ENCODE measurements around the gene CST7. TPM values are rescaled to one million over a fixed set of nuclear protein-coding genes. Genes with fewer than 3 reads are reported as not detected.

Gene CST7
- polyA plus RNA-seq, 4 donors, result 0.89 to 4.9 (median 2.8) TPM

DNA sequence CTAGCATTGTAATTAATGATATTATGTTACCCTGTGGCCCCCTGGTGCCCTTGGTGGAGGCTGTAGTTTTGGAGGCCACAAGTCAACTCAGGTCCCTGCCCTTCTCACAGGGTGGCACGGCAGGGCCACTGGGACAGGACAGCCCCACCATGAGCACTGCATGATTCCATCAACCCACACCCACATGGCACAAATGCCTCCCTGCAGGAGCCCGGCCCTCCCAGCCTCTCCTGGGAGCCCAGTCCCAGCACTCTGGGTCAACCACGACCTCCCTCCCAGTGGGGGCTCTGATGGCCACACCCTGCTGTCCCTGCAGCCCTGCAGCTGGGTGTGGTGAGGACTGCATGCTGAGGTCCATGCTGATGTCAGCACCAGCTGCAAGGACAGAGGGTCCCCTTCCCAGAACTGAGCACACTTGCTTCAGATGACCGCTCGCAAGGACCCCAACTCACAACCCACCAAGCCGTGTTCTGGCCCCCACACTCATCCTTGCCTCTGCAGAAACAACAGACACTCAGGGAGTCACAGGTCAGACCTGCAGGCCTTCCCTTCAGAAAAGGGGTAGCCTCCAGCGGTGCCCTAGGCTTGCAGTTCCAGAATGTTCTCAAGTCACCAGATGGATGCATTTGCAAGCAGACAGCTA is 15.7 kb upstream of the CST7 start:
- no peak overlapping the region for H3K4me3 ChIP-seq (ENCODE audit: low read depth in 1 of 3, low read length in 3 of 3)
- no peaks in the 10 kb centered on the region for H3K27me3 ChIP-seq (ENCODE audit: control insufficient read depth in 3 of 3, insufficient read depth in 3 of 3, low read length in 3 of 3)
- no peaks in the 10 kb centered on the region for H3K36me3 ChIP-seq (ENCODE audit: control insufficient read depth in 3 of 3, insufficient read depth in 2 of 3, low read depth in 1 of 3, low read length in 3 of 3)
- peaks cover 0 to 18% (median 5%) of the 10 kb centered on the region in 3 donors for H3K4me1 ChIP-seq (ENCODE audit: control insufficient read depth in 3 of 3, insufficient read depth in 2 of 3, low read depth in 1 of 3, low read length in 2 of 3)
- H3K27ac ChIP-seq (ENCODE audit: low read depth in 1 of 3, low read length in 2 of 3), result no peak overlapping the region
- FAIRE-seq (no peak), DNase-seq (no peak)
- WGBS, 3 donors, result 83 to 86% (median 84%) methylated on average over 7 of the region's 7 CpGs
- peaks cover 0 to 13% of the 10 kb centered on the region in 2 donors for H3K9me3 ChIP-seq (ENCODE audit: control insufficient read depth in 2 of 2, insufficient read depth in 1 of 2, low read depth in 1 of 2, low read length in 1 of 2)

- Histone ChIP-seq H3K36me3 (ENCODE audit: control insufficient read depth in 3 of 3, insufficient read depth in 2 of 3, low read depth in 1 of 3, low read length in 3 of 3) (no peaks in the 10 kb centered on the region), H3K27me3 (ENCODE audit: control insufficient read depth in 3 of 3, insufficient read depth in 3 of 3, low read length in 3 of 3) (no peaks in the 10 kb centered on the region), H3K4me3 (ENCODE audit: low read depth in 1 of 3, low read length in 3 of 3) (no peak overlapping the region), H3K27ac (ENCODE audit: low read depth in 1 of 3, low read length in 2 of 3) (peak overlapping the region in 1 of 3 donors; percentile 18), H3K4me1 (ENCODE audit: control insufficient read depth in 3 of 3, insufficient read depth in 2 of 3, low read depth in 1 of 3, low read length in 2 of 3) (peaks cover 0 to 18% (median 5%) of the 10 kb centered on the region in 3 donors), H3K9me3 (ENCODE audit: control insufficient read depth in 2 of 2, insufficient read depth in 1 of 2, low read depth in 1 of 2, low read length in 1 of 2) (peaks cover 0 to 13% of the 10 kb centered on the region in 2 donors)
- DNase-seq (peak; percentile 77 to 78), FAIRE-seq (no peak)
- 22 to 61% (median 38%) methylated on average over 9 of the region's 9 CpGs for WGBS, 3 donors
These were observed 14.9 kb upstream of the CST7 start for GRCh38 chr20:24934101-24934661.

DNA sequence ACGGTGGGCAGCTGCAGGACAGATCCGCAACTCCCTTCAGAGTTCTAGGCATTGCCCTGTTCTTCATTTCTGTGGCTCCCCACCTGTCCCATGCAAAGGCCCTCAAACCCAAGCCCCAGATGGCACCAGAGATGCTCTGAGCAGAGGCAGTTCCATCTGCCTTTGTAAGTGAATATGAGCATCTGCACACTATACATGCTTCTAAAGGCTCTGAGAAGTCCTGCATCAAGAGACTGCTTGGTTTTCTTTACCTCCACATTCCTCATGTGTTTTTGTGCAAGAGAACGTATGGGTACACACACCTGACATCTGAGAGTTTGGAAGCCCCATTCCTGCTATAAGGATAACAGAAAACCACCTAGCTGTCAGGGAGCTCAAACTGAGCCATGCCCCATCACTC is 14.4 kb upstream of the CST7 start:
- 71 to 75% (median 73%) methylated on average over 3 of the region's 3 CpGs for WGBS, 3 donors
- Histone ChIP-seq H3K27me3 (ENCODE audit: control insufficient read depth in 3 of 3, insufficient read depth in 3 of 3, low read length in 3 of 3) (no peaks in the 10 kb centered on the region), H3K36me3 (ENCODE audit: control insufficient read depth in 3 of 3, insufficient read depth in 2 of 3, low read depth in 1 of 3, low read length in 3 of 3) (no peaks in the 10 kb centered on the region), H3K4me3 (ENCODE audit: low read depth in 1 of 3, low read length in 3 of 3) (no peak overlapping the region), H3K9me3 (ENCODE audit: control insufficient read depth in 2 of 2, insufficient read depth in 1 of 2, low read depth in 1 of 2, low read length in 1 of 2) (peaks cover 0 to 13% of the 10 kb centered on the region in 2 donors), H3K4me1 (ENCODE audit: control insufficient read depth in 3 of 3, insufficient read depth in 2 of 3, low read depth in 1 of 3, low read length in 2 of 3) (peaks cover 0 to 17% (median 5%) of the 10 kb centered on the region in 3 donors), H3K27ac (ENCODE audit: low read depth in 1 of 3, low read length in 2 of 3) (peak overlapping the region in 1 of 3 donors; percentile 18)
- DNase-seq (no peak), FAIRE-seq (no peak)

- 83 to 89% (median 85%) methylated on average over 3 of the region's 3 CpGs for WGBS, 3 donors
- no peak for FAIRE-seq
These were observed 13.9 kb upstream of the CST7 start for GRCh38 chr20:24935140-24935539.

GRCh38 chr20:24935766-24936525 is 13.1 kb upstream of the CST7 start:
- no peak overlapping the region for H3K27ac ChIP-seq (ENCODE audit: low read depth in 1 of 3, low read length in 2 of 3)
- 85 to 90% (median 88%) methylated on average over 4 of the region's 4 CpGs for WGBS, 3 donors
- no peak for FAIRE-seq
- DNase-seq, result no peak
- H3K4me3 ChIP-seq (ENCODE audit: low read depth in 1 of 3, low read length in 3 of 3), result no peak overlapping the region
- H3K36me3 ChIP-seq (ENCODE audit: control insufficient read depth in 3 of 3, insufficient read depth in 2 of 3, low read depth in 1 of 3, low read length in 3 of 3), result no peaks in the 10 kb centered on the region
- peaks cover 0 to 11% (median 5%) of the 10 kb centered on the region in 3 donors for H3K4me1 ChIP-seq (ENCODE audit: control insufficient read depth in 3 of 3, insufficient read depth in 2 of 3, low read depth in 1 of 3, low read length in 2 of 3)
- H3K27me3 ChIP-seq (ENCODE audit: control insufficient read depth in 3 of 3, insufficient read depth in 3 of 3, low read length in 3 of 3), result no peaks in the 10 kb centered on the region
- H3K9me3 ChIP-seq (ENCODE audit: control insufficient read depth in 2 of 2, insufficient read depth in 1 of 2, low read depth in 1 of 2, low read length in 1 of 2), result peaks cover 0 to 21% of the 10 kb centered on the region in 2 donors

More at GRCh38 chr20:24935140-24935539, 13.9 kb upstream of the CST7 start:
- Histone ChIP-seq H3K9me3 (ENCODE audit: control insufficient read depth in 2 of 2, insufficient read depth in 1 of 2, low read depth in 1 of 2, low read length in 1 of 2) (peaks cover 0 to 16% of the 10 kb centered on the region in 2 donors), H3K36me3 (ENCODE audit: control insufficient read depth in 3 of 3, insufficient read depth in 2 of 3, low read depth in 1 of 3, low read length in 3 of 3) (no peaks in the 10 kb centered on the region), H3K4me1 (ENCODE audit: control insufficient read depth in 3 of 3, insufficient read depth in 2 of 3, low read depth in 1 of 3, low read length in 2 of 3) (peaks cover 0 to 12% (median 5%) of the 10 kb centered on the region in 3 donors), H3K27me3 (ENCODE audit: control insufficient read depth in 3 of 3, insufficient read depth in 3 of 3, low read length in 3 of 3) (no peaks in the 10 kb centered on the region), H3K4me3 (ENCODE audit: low read depth in 1 of 3, low read length in 3 of 3) (no peak overlapping the region), H3K27ac (ENCODE audit: low read depth in 1 of 3, low read length in 2 of 3) (no peak overlapping the region)
- no peak for DNase-seq

DNA sequence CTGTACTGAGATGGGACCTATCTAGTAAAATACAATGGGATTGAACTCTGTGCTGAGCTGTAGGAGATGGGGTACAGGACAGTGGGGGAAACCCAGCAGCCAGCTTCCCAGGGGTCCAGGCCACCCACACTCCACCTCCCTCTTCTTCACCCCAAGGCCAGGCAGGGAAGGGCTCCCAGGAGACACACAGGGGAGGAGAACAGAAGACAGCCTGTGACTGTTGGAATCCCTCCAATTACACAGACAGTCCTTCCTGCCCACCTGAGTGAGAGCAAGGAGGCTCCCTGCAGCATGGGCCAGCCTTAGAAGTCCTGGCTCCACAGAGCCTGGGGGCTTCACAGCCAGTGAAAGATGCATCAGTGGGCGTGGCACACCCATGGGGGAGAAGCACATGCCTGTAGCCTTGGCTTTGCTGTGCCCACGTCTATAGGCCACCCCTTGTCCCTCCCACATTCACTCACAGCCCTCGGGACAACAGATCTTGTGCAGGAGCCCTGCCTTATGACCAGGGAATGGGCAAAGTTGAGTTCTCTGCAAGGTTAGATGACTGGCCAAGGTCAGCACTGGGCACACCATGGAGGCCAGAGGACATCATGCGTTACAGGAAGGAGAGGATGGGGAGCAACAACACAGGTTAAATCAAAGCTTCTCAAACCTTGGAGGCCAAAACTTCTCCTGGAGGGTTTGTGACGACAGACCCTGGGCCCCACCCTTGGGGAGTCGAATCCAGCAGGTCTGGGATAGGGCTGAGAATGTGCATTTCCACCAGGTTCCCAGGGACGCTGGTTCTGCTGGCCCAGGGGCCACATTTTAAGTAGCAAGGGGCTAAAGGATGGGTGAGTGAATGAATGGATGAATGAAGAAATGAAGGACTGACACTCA is 12.3 kb upstream of the CST7 start:
- Histone ChIP-seq H3K27ac (ENCODE audit: low read depth in 1 of 3, low read length in 2 of 3) (no peak overlapping the region), H3K36me3 (ENCODE audit: control insufficient read depth in 3 of 3, insufficient read depth in 2 of 3, low read depth in 1 of 3, low read length in 3 of 3) (no peaks in the 10 kb centered on the region), H3K9me3 (ENCODE audit: control insufficient read depth in 2 of 2, insufficient read depth in 1 of 2, low read depth in 1 of 2, low read length in 1 of 2) (peaks cover 0 to 23% of the 10 kb centered on the region in 2 donors), H3K27me3 (ENCODE audit: control insufficient read depth in 3 of 3, insufficient read depth in 3 of 3, low read length in 3 of 3) (no peaks in the 10 kb centered on the region), H3K4me3 (ENCODE audit: low read depth in 1 of 3, low read length in 3 of 3) (no peak overlapping the region), H3K4me1 (ENCODE audit: control insufficient read depth in 3 of 3, insufficient read depth in 2 of 3, low read depth in 1 of 3, low read length in 2 of 3) (peaks cover 0 to 11% (median 3%) of the 10 kb centered on the region in 3 donors)
- 81 to 86% (median 81%) methylated on average over 7 of the region's 7 CpGs for WGBS, 3 donors
- DNase-seq (no peak), FAIRE-seq (no peak)

DNA sequence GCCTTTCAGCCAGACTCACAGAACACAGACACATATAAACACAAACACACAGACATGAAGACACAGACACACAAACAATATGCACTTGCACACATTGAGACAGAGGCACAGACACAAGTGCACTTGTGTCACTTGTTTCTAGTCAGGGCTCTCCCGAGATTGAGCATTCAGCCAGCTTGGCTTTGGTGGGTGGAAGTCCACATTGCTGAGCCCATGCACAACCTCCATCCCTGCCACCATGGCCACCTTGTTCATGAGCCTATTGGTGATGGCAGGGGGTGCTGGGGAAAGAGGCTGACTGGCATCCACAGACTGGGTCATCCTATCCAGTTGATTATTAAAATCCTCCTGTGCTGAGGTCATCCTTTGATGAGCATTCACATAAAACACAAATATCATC is 11.5 kb upstream of the CST7 start:
- FAIRE-seq (no peak), DNase-seq (no peak)
- Histone ChIP-seq H3K9me3 (ENCODE audit: control insufficient read depth in 2 of 2, insufficient read depth in 1 of 2, low read depth in 1 of 2, low read length in 1 of 2) (peaks cover 0 to 22% of the 10 kb centered on the region in 2 donors), H3K27ac (ENCODE audit: low read depth in 1 of 3, low read length in 2 of 3) (no peak overlapping the region), H3K4me1 (ENCODE audit: control insufficient read depth in 3 of 3, insufficient read depth in 2 of 3, low read depth in 1 of 3, low read length in 2 of 3) (peaks cover 0 to 11% (median 3%) of the 10 kb centered on the region in 3 donors), H3K27me3 (ENCODE audit: control insufficient read depth in 3 of 3, insufficient read depth in 3 of 3, low read length in 3 of 3) (no peaks in the 10 kb centered on the region), H3K36me3 (ENCODE audit: control insufficient read depth in 3 of 3, insufficient read depth in 2 of 3, low read depth in 1 of 3, low read length in 3 of 3) (no peaks in the 10 kb centered on the region), H3K4me3 (ENCODE audit: low read depth in 1 of 3, low read length in 3 of 3) (no peak overlapping the region)
- WGBS, 3 donors, result 6 to 84% (median 25%) methylated on average over 1 of the region's 1 CpG

GRCh38 chr20:24938498-24938897 is 10.6 kb upstream of the CST7 start:
- Histone ChIP-seq H3K9me3 (ENCODE audit: control insufficient read depth in 2 of 2, insufficient read depth in 1 of 2, low read depth in 1 of 2, low read length in 1 of 2) (peaks cover 0 to 27% of the 10 kb centered on the region in 2 donors), H3K27me3 (ENCODE audit: control insufficient read depth in 3 of 3, insufficient read depth in 3 of 3, low read length in 3 of 3) (no peaks in the 10 kb centered on the region), H3K36me3 (ENCODE audit: control insufficient read depth in 3 of 3, insufficient read depth in 2 of 3, low read depth in 1 of 3, low read length in 3 of 3) (no peaks in the 10 kb centered on the region), H3K27ac (ENCODE audit: low read depth in 1 of 3, low read length in 2 of 3) (no peak overlapping the region), H3K4me3 (ENCODE audit: low read depth in 1 of 3, low read length in 3 of 3) (no peak overlapping the region), H3K4me1 (ENCODE audit: control insufficient read depth in 3 of 3, insufficient read depth in 2 of 3, low read depth in 1 of 3, low read length in 2 of 3) (peaks cover 0 to 11% (median 3%) of the 10 kb centered on the region in 3 donors)
- DNase-seq (no peak), FAIRE-seq (no peak)
- WGBS, 3 donors, result 83 to 87% (median 86%) methylated on average over 5 of the region's 5 CpGs

Measured in small intestine (tissue), 7 donors.